HepG2 (cell line): ENCODE data around the gene MGA. TPM values are rescaled to one million over a fixed set of nuclear protein-coding genes. Genes with fewer than 3 reads are reported as not detected.

Experiments used
- ATAC-seq: fragments of 200-7000 bp; cut with Tn5 transposase; 3 replicates; pipeline ENCODE4 v1.9.1; 2020; ENCODE audit warnings: mild to moderate bottlenecking, moderate library complexity
- BruUV-seq: library from RNA; stranded (reverse); fragments of 400-500 nt; replicated peaks from 2 replicates; lab custom pipeline; 2021; lab: Mats Ljungman, UMichigan
- CTCF ChIA-PET: fragments of 300-600 bp; formaldehyde crosslinking; extraction: SDS; loops from one replicate; lab custom pipeline; 2021; ENCODE audit warnings: low total read pairs, inconsistent platforms, low intra/inter-chr PET ratio; lab: Yijun Ruan, JAX
- POLR2A ChIA-PET: fragments of 350-600 bp; sonication (Branson Sonifier 250); formaldehyde crosslinking; loops from one replicate; lab custom pipeline; 2020; ENCODE audit warnings: antibody characterized with exemption, inconsistent platforms; lab: Yijun Ruan, JAX
- DNase-seq: peaks from one replicate; pipeline ENCODE4 v3.0.0-alpha.2; 2015; ENCODE audit warnings: low spot score
- FAIRE-seq: peaks from 3 replicates; lab custom pipeline; 2011; peaks lifted over from hg19 to GRCh38; lab: Jason Lieb, UNC
- H2AFZ ChIP-seq: one replicate; pipeline ENCODE4 v1.6.1; 2011; ENCODE audit warnings: low read length, inconsistent platforms
- H3K27ac ChIP-seq: fragments of 300-600 bp; 3 replicates; pipeline ENCODE4 v1.8.0; 2011; ENCODE audit warnings: mixed run types, mild to moderate bottlenecking, mixed read lengths, low read length, inconsistent platforms; ENCODE audit not compliant: insufficient read depth; ENCODE audit errors: extremely low read length
- H3K27me3 ChIP-seq, 2 experiments: fragments of 200-600 bp in 1 of 2; 2 replicates in 1 of 2; 3 replicates in 1 of 2; pipeline versions ENCODE4 v1.6.0 to v1.8.0; 2011; ENCODE audit warnings: low read length in 2 of 2, mild to moderate bottlenecking in 2 of 2, moderate library complexity in 2 of 2, inconsistent platforms in 1 of 2; ENCODE audit not compliant: insufficient read depth in 2 of 2, control insufficient read depth in 1 of 2
- H3K36me3 ChIP-seq, 2 experiments: fragments of 200-600 bp in 1 of 2; replicated peaks in 1 of 2; 2 replicates in 1 of 2; 3 replicates in 1 of 2; pipeline versions ENCODE4 v1.5.1 to v1.8.0; 2011; ENCODE audit warnings: low read length in 2 of 2, inconsistent platforms in 1 of 2; ENCODE audit not compliant: insufficient read depth in 2 of 2, control insufficient read depth in 1 of 2
- H3K4me1 ChIP-seq: 2 replicates; pipeline ENCODE4 v1.5.1; 2012; ENCODE audit warnings: low read length, inconsistent platforms; ENCODE audit not compliant: insufficient read depth
- H3K4me2 ChIP-seq: 2 replicates; pipeline ENCODE4 v1.6.0; 2011; ENCODE audit warnings: low read depth, low read length, inconsistent platforms
- H3K4me3 ChIP-seq, 3 experiments: fragments of 200-600 bp in 1 of 3; sonication (generic), shearing (Covaris generic) in 1 of 3; replicated peaks in 1 of 3; 2 replicates each; pipeline ENCODE4 v1.5.1; 2011 to 2016; ENCODE audit warnings: low read length in 3 of 3, inconsistent platforms in 2 of 3, low read depth in 2 of 3, mild to moderate bottlenecking in 2 of 3, control low read depth in 1 of 3, mixed read lengths in 1 of 3; ENCODE audit not compliant: insufficient read depth in 1 of 3
- H3K79me2 ChIP-seq: one replicate; pipeline ENCODE4 v1.6.1; 2011; ENCODE audit warnings: low read length, inconsistent platforms; ENCODE audit not compliant: insufficient read depth
- H3K9ac ChIP-seq: 2 replicates; pipeline ENCODE4 v1.6.0; 2011; ENCODE audit warnings: mild to moderate bottlenecking, low read depth, low read length, inconsistent platforms; ENCODE audit not compliant: insufficient read depth
- H3K9me3 ChIP-seq: 2 replicates; pipeline ENCODE4 v1.5.1; 2012; ENCODE audit warnings: mild to moderate bottlenecking, low read length
- H4K20me1 ChIP-seq: 2 replicates; pipeline ENCODE4 v1.6.0; 2011; ENCODE audit warnings: inconsistent platforms, mild to moderate bottlenecking, low read length, moderate library complexity; ENCODE audit not compliant: insufficient read depth
- HNRNPK ChIP-seq: fragments of 200-400 bp; formaldehyde crosslinking; IDR thresholded peaks from 2 replicates; pipeline ENCODE4 v1.6.1; 2018; ENCODE audit warnings: low read length, low read depth, moderate library complexity, mild to moderate bottlenecking; ENCODE audit not compliant: poor library complexity, severe bottlenecking
- NFATC3 ChIP-seq: sonication (generic); formaldehyde crosslinking; IDR thresholded peaks from 2 replicates; pipeline ENCODE4 v1.5.1; 2020; ENCODE audit warnings: mild to moderate bottlenecking, missing genetic modification reagents
- NFYC ChIP-seq: IDR thresholded peaks from 2 replicates; pipeline ENCODE4 v1.6.1; 2016; ENCODE audit warnings: missing genetic modification reagents, missing compliant biosample characterization
- RORA ChIP-seq: sonication (generic); formaldehyde crosslinking; IDR thresholded peaks from 2 replicates; pipeline ENCODE4 v1.5.0; 2020; ENCODE audit warnings: mild to moderate bottlenecking, missing genetic modification reagents, moderate library complexity
- XRCC5 ChIP-seq: fragments of 200-400 bp; formaldehyde crosslinking; optimal IDR thresholded peaks from 2 replicates; pipeline ENCODE3; 2017; ENCODE audit warnings: mild to moderate bottlenecking, low read length
- ZC3H13 ChIP-seq: sonication (generic); formaldehyde crosslinking; IDR thresholded peaks from 2 replicates; pipeline ENCODE4 v1.8.1; 2023; ENCODE audit warnings: mild to moderate bottlenecking, missing genetic modification reagents, moderate library complexity
- ZFP36 ChIP-seq: fragments of 150-350 bp; IDR thresholded peaks from 2 replicates; pipeline ENCODE4 v1.6.1; 2018; ENCODE audit warnings: borderline replicate concordance, low read length, low read depth; ENCODE audit not compliant: partially characterized antibody
- ZMYM4 ChIP-seq: sonication (generic); formaldehyde crosslinking; IDR thresholded peaks from 2 replicates; pipeline ENCODE4 v1.8.1; 2023; ENCODE audit warnings: mild to moderate bottlenecking, missing genetic modification reagents
- ZNF207 ChIP-seq: fragments of 450-650 bp; IDR thresholded peaks from 2 replicates; pipeline ENCODE4 v1.6.1; 2016; ENCODE audit warnings: antibody characterized with exemption, borderline replicate concordance
- ZNF263 ChIP-seq: sonication (generic); formaldehyde crosslinking; IDR thresholded peaks from 2 replicates; pipeline ENCODE4 v1.4.0; 2020; ENCODE audit warnings: missing genetic modification reagents
- ZNF33A ChIP-seq: sonication (generic); formaldehyde crosslinking; IDR thresholded peaks from 2 replicates; pipeline ENCODE4 v1.5.1; 2020; ENCODE audit warnings: missing genetic modification reagents, mild to moderate bottlenecking, moderate library complexity, borderline replicate concordance
- ZNF44 ChIP-seq: sonication (generic); formaldehyde crosslinking; IDR thresholded peaks from 2 replicates; pipeline ENCODE4 v1.5.1; 2020; ENCODE audit warnings: mild to moderate bottlenecking, missing genetic modification reagents
- ZNF572 ChIP-seq: sonication (generic); formaldehyde crosslinking; IDR thresholded peaks from 2 replicates; pipeline ENCODE4 v1.5.1; 2020; ENCODE audit warnings: mild to moderate bottlenecking, missing genetic modification reagents
- WGBS: methylation state at CpG from one replicate; pipeline ENCODE4 v1.1.6; 2017; ENCODE audit warnings: low lambda C conversion rate; 5-methylcytosine and 5-hydroxymethylcytosine counted together
- in situ Hi-C: cut with HindIII; loops from 2 replicates; pipeline ENCODE4 v1.10.0; 2017; ENCODE audit warnings: low pct_unique_long_range_greater_than_20kb; ENCODE audit not compliant: extremely low pct_ligation_motif_present
- intact Hi-C: fragments of 100-400 bp; cut with micrococcal nuclease; formaldehyde crosslinking; loops from one replicate; pipeline ENCODE4 v1.10.0; 2022; ENCODE audit not compliant: unreplicated experiment
- polyA plus RNA-seq, 8 experiments: library from polyadenylated mRNA; depleted of rRNA in 3 of 8; stranded (reverse) in 7 of 8; unstranded in 1 of 8; fragments of >200 nt; fragmentation: Illumina TruSeq in 4 of 8; extraction: Trizol in 4 of 8; gene quantifications; 2 replicates each; pipeline versions ENCODE4 v1.2.1 to v1.2.3, GENCODE V29; 2011 to 2016; ENCODE audit warnings: low read depth in 4 of 8, missing spikeins in 1 of 8, mixed read lengths in 1 of 8; ENCODE audit not compliant: insufficient read depth in 1 of 8
- total RNA-seq, 5 experiments: library from RNA; depleted of rRNA; stranded (reverse); fragments of >200 nt; fragmentation: Illumina TruSeq; extraction: Trizol; gene quantifications; 2 replicates each; pipeline ENCODE4 v1.2.3, GENCODE V29; 2016; ENCODE audit warnings: low read depth in 1 of 5
- TF ChIP-seq, protein P1 (sequence below): sonication (generic); formaldehyde crosslinking; IDR thresholded peaks from 2 replicates; pipeline ENCODE4 v1.4.0; 2020; ENCODE audit warnings: mild to moderate bottlenecking, missing genetic modification reagents
- TF ChIP-seq, protein P2 (sequence below): sonication (generic); formaldehyde crosslinking; IDR thresholded peaks from 2 replicates; pipeline ENCODE4 v1.5.0; 2020; ENCODE audit warnings: missing genetic modification reagents

MGA gene
- total and polyA plus RNA-seq, 2 of the 13 experiments (the other 11 are each of a cell fraction or from before 2014, with no cell fraction given): 5.3 to 59.0 TPM

DNA sequence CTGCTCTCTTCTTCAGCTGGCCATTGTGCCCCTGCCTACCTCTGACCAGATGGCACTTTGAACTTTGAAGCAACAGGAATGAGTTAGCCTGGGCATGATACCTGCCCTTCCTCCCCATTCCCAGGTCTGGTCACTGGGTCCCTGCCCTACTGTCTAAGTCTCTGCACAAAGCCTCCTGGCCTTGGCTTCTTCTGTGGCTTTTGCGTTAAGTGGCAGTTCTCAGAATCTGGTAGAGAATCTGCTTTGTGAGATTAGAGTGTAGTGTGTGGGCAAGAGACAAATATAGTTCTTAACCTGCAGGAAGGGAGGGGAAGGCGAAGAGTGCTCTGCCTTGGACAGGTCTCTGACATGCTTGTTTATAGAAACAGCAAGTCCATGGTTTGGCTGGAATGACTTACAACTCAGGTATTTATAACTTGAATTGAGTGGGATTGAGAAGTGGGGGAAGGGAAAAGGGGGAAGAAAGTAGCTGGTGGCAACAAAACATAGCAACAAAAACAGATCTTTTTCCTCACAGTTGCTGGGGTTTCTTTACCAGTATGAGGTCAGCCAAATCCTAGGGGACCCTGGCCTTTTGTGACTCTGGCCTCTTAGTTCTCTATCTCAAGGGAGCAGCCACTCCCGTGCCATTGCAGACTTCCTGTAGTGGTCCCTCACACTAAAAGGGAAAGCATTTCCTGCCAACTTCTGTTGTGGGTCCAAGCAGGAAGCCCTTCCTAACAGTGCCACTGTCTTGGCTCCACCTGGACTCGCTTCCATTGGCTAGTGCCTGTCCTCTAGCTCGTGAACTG lies 130.7 kb downstream of the MGA start:
- WGBS: 93% methylated on average over 5 of the region's 5 CpGs
- Histone ChIP-seq H3K27ac (peak overlapping the region; percentile 10), H3K36me3 (no peaks in the 10 kb centered on the region), H3K4me1 (peaks cover 36% of the 10 kb centered on the region), H3K27me3 (no peaks in the 10 kb centered on the region), H3K4me3 (no peak overlapping the region)
- intact Hi-C loops (no loop called here), in situ Hi-C loops (no loop called here)
- ATAC-seq (peak; percentile 67), FAIRE-seq (peak; percentile 28)
- POLR2A ChIA-PET: interaction anchor here (0.8 kb wide), 1 partner anchor 17 kb away, joined by 3 read pairs; the partner anchor contains the start of gene MAPKBP1
- TF ChIP-seq XRCC5 (no peak), ZMYM4 (no peak), ZC3H13 (no peak), RORA (CRISPR knock-in tag) (no peak)
- TF ChIP-seq, all 625 proteins: peak for 0
- peak; percentile 28 for DNase-seq
- Histone ChIP-seq H4K20me1 (no peaks in the 10 kb centered on the region), H2AFZ (no peak overlapping the region), H3K9ac (peak overlapping the region; percentile 20; the same call in 1 of the 2 replicates), H3K9me3 (no peaks in the 10 kb centered on the region), H3K79me2 (peaks cover 2% of the 10 kb centered on the region), H3K4me2 (peak overlapping the region; percentile 16; the same call in 1 of the 2 replicates)
- BruUV-seq: no TSS peak
- CTCF ChIA-PET: no interaction called here

DNA sequence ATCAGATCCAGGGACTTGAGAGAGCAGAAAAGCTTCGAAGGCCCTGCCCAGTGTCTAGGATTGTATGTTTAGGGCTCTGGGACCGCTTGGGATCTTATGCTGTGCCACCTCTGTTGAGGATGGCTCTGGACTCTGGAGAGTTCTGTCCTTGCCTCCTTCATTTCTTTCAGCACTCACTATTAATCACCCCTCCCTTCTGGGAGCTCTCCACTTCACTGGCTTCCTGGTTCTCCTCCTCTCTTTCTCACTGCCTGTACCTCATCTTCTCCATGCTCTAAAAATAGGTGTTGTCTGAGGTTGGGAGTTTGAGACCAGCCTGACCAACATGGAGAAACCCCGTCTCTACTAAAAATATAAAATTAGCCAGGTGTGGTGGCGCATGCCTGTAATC lies 131.3 kb downstream of the MGA start:
- no peak for FAIRE-seq
- peaks cover 2% of the 10 kb centered on the region for H3K79me2 ChIP-seq
- no peaks in the 10 kb centered on the region for H3K36me3 ChIP-seq
- no peak for ATAC-seq
- in situ Hi-C loops: no loop called here
- 99% methylated on average over 4 of the region's 4 CpGs for WGBS
- no TSS peak for BruUV-seq
- H2AFZ ChIP-seq: no peak overlapping the region
- H3K27ac ChIP-seq: no peak overlapping the region
- H3K4me2 ChIP-seq: no peak overlapping the region
- intact Hi-C loops: no loop called here
- CTCF ChIA-PET: no interaction called here
- no peaks in the 10 kb centered on the region for H4K20me1 ChIP-seq
- DNase-seq: no peak
- no peaks in the 10 kb centered on the region for H3K27me3 ChIP-seq
- H3K4me1 ChIP-seq: peaks cover 42% of the 10 kb centered on the region
- no peak overlapping the region for H3K9ac ChIP-seq
- no peaks in the 10 kb centered on the region for H3K9me3 ChIP-seq
- POLR2A ChIA-PET: interaction anchor here (0.8 kb wide), 1 partner anchor 17 kb away, joined by 3 read pairs; the partner anchor contains the start of gene MAPKBP1
- H3K4me3 ChIP-seq: no peak overlapping the region
- no peak for TF ChIP-seq ZNF44
- TF ChIP-seq ZNF263 (CRISPR knock-in tag): no peak
- no peak for TF ChIP-seq ZNF207
- no peak for TF ChIP-seq ZNF33A (CRISPR knock-in tag)
- no peak for TF ChIP-seq NFATC3 (CRISPR knock-in tag)
- TF ChIP-seq NFYC (CRISPR knock-in tag): no peak
- no peak for TF ChIP-seq ZNF572 (CRISPR knock-in tag)
- TF ChIP-seq, protein P1, sequence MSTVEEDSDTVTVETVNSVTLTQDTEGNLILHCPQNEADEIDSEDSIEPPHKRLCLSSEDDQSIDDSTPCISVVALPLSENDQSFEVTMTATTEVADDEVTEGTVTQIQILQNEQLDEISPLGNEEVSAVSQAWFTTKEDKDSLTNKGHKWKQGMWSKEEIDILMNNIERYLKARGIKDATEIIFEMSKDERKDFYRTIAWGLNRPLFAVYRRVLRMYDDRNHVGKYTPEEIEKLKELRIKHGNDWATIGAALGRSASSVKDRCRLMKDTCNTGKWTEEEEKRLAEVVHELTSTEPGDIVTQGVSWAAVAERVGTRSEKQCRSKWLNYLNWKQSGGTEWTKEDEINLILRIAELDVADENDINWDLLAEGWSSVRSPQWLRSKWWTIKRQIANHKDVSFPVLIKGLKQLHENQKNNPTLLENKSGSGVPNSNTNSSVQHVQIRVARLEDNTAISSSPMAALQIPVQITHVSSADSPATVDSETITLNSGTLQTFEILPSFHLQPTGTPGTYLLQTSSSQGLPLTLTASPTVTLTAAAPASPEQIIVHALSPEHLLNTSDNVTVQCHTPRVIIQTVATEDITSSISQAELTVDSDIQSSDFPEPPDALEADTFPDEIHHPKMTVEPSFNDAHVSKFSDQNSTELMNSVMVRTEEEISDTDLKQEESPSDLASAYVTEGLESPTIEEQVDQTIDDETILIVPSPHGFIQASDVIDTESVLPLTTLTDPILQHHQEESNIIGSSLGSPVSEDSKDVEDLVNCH: no peak
- TF ChIP-seq HNRNPK: no peak
- TF ChIP-seq ZFP36: no peak
- TF ChIP-seq, protein P2, sequence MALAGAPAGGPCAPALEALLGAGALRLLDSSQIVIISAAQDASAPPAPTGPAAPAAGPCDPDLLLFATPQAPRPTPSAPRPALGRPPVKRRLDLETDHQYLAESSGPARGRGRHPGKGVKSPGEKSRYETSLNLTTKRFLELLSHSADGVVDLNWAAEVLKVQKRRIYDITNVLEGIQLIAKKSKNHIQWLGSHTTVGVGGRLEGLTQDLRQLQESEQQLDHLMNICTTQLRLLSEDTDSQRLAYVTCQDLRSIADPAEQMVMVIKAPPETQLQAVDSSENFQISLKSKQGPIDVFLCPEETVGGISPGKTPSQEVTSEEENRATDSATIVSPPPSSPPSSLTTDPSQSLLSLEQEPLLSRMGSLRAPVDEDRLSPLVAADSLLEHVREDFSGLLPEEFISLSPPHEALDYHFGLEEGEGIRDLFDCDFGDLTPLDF (CRISPR knock-in tag): no peak
